ENCODE measurements around the gene HNRNPLL. TPM values are rescaled to one million over a fixed set of nuclear protein-coding genes. Genes with fewer than 3 reads are reported as not detected.

Gene HNRNPLL
- total RNA-seq, 2 donors from 2014 or later: 60.1 to 64.7 TPM

DNA sequence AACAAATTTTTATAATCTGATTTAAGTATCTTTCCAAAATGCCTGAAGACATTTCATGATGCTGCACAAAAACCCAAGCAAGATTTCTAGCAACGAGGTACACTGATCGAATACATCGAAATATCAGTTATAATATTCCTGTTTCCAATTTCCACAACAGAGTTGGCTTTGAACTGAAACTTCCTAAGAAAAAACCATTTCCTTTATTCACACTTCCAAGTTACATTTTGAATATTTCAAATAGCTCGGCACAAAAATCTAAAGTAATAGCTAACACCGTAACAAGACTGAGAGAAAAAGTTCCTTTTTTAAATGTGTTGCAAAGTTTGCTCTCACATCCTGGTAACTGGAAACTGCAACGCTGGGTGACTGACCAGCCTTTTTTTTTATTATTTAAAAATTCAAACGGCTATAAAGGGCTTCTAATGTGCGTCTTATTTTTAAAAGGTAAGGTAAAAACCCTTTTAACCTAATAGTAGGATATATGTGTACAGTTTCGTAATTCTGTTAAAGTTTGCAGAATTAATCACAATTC lies 1.7 kb downstream of the HNRNPLL start:
- TF ChIP-seq, protein P1, sequence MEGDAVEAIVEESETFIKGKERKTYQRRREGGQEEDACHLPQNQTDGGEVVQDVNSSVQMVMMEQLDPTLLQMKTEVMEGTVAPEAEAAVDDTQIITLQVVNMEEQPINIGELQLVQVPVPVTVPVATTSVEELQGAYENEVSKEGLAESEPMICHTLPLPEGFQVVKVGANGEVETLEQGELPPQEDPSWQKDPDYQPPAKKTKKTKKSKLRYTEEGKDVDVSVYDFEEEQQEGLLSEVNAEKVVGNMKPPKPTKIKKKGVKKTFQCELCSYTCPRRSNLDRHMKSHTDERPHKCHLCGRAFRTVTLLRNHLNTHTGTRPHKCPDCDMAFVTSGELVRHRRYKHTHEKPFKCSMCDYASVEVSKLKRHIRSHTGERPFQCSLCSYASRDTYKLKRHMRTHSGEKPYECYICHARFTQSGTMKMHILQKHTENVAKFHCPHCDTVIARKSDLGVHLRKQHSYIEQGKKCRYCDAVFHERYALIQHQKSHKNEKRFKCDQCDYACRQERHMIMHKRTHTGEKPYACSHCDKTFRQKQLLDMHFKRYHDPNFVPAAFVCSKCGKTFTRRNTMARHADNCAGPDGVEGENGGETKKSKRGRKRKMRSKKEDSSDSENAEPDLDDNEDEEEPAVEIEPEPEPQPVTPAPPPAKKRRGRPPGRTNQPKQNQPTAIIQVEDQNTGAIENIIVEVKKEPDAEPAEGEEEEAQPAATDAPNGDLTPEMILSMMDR (IDR thresholded peaks at IDR 0.05): no peak
- Histone ChIP-seq H3K36me3 (no peaks in the 10 kb centered on the region), H3K4me1 (ENCODE audit: control insufficient read depth in 1 of 2, low read depth in 2 of 2) (peaks cover 37 to 47% of the 10 kb centered on the region in 2 donors), H3K4me3 (peak overlapping the region; percentile 94), H3K27ac (peak overlapping the region; percentile 98), H3K9me3 (no peaks in the 10 kb centered on the region), H3K27me3 (replicated peaks; ENCODE audit: insufficient read depth) (no peaks in the 10 kb centered on the region)
- ATAC-seq (ENCODE audit: insufficient number of reproducible peaks, low FRiP score, low read depth) (no peak), DNase-seq (ENCODE audit: low spot score) (no peak)

GRCh38 chr2:38600242-38600891 lies 2.4 kb downstream of the HNRNPLL start:
- Histone ChIP-seq H3K27ac (peak overlapping the region; percentile 98), H3K4me1 (ENCODE audit: control insufficient read depth in 1 of 2, low read depth in 2 of 2) (peaks cover 37 to 50% of the 10 kb centered on the region in 2 donors), H3K4me3 (peak overlapping the region; percentile 94), H3K36me3 (no peaks in the 10 kb centered on the region), H3K27me3 (replicated peaks; ENCODE audit: insufficient read depth) (no peaks in the 10 kb centered on the region), H3K9me3 (no peaks in the 10 kb centered on the region)
- ATAC-seq (ENCODE audit: insufficient number of reproducible peaks, low FRiP score, low read depth) (no peak), DNase-seq (ENCODE audit: low spot score) (no peak)
- TF ChIP-seq, protein P1 (IDR thresholded peaks at IDR 0.05): no peak

DNA sequence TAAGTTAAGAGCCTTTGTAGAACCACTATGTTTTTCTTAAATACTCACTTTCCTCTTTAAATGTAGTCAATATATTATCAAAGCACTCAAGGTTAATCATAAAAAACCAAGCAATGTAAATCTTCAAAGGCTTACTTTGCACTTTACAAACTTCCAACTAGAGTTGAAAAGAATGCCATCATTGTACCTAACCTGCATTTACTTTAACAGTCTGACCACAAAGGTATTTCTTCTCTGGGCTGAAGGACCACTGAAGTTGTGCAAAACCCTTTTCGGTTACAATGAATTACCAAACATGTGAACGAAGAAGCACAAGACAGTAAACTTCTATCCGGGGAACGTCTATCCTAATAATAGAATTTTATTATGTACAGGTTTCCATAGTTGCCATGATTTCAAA lies 3.0 kb downstream of the HNRNPLL start:
- TF ChIP-seq, protein P1 (IDR thresholded peaks at IDR 0.05): no peak
- Histone ChIP-seq H3K4me1 (ENCODE audit: control insufficient read depth in 1 of 2, low read depth in 2 of 2) (peaks cover 40 to 53% of the 10 kb centered on the region in 2 donors), H3K4me3 (peak overlapping the region; percentile 94), H3K27me3 (replicated peaks; ENCODE audit: insufficient read depth) (no peaks in the 10 kb centered on the region), H3K36me3 (no peaks in the 10 kb centered on the region), H3K27ac (peak overlapping the region; percentile 98), H3K9me3 (no peaks in the 10 kb centered on the region)
- DNase-seq (ENCODE audit: low spot score) (no peak), ATAC-seq (ENCODE audit: insufficient number of reproducible peaks, low FRiP score, low read depth) (no peak)

DNA sequence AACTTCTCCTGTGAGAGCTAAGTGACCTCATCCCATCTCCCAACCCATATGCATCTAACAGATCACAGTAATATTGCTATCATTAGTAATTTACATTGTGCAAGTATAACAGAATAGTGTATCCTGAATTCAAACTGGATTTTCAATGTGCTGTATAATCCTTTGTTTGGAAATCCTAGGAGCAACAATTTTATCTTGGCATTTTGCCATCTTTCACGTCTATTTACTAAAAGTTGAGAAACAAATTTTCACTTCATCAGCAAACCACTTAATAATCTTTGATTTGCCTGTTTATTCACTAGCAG lies 3.8 kb downstream of the HNRNPLL start:
- Histone ChIP-seq H3K4me1 (ENCODE audit: control insufficient read depth in 1 of 2, low read depth in 2 of 2) (peaks cover 45 to 60% of the 10 kb centered on the region in 2 donors), H3K9me3 (no peaks in the 10 kb centered on the region), H3K27me3 (replicated peaks; ENCODE audit: insufficient read depth) (no peaks in the 10 kb centered on the region), H3K27ac (peak overlapping the region in 1 of 2 donors; percentile 98), H3K4me3 (peak overlapping the region; percentile 94), H3K36me3 (no peaks in the 10 kb centered on the region)
- DNase-seq (ENCODE audit: low spot score): no peak
- ATAC-seq (ENCODE audit: insufficient number of reproducible peaks, low FRiP score, low read depth): no peak
- TF ChIP-seq, protein P1 (IDR thresholded peaks at IDR 0.05): no peak

DNA sequence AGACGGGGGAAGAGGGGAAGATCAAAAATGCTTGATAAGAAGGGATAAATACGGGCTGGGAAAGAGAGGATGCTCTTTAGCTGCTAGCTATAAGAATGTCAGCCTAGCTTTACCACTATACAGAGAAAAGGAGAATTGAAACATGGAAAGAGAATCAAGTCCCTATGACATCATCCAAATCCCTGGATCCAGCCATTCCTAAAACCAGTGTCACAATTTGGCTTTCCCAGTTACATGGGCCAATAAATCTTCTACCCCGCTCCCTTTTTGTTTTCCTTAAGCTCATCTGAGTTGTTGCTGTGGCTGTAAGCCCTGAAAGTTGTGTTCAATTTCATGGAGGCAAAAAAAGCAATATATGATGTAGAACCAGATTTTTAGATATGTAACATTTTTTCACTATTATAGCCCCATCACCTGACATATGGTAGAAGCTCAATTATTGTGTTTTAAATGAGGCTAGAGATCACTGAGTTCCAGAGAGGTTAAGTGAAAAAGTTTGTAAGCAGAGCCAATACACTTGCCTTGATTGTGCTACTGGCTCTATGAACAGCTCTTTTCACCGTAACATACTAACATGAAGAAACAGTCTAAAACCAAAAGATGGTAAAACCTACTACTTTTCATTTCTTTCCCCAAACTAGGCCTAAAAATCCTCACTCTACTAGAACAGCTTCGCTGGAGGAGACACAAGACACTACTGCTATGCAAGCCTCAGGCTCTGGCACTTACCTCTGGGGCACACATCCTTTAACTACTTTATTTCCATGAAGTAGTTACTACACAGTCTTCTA lies 4.3 kb downstream of the HNRNPLL start:
- H3K27me3 ChIP-seq (replicated peaks; ENCODE audit: insufficient read depth): no peaks in the 10 kb centered on the region
- H3K36me3 ChIP-seq: no peaks in the 10 kb centered on the region
- peaks cover 45 to 59% of the 10 kb centered on the region in 2 donors for H3K4me1 ChIP-seq (ENCODE audit: control insufficient read depth in 1 of 2, low read depth in 2 of 2)
- H3K27ac ChIP-seq: peak overlapping the region; percentile 34 to 35
- ATAC-seq (ENCODE audit: insufficient number of reproducible peaks, low FRiP score, low read depth) (no peak), DNase-seq (ENCODE audit: low spot score) (no peak)
- H3K9me3 ChIP-seq: no peaks in the 10 kb centered on the region
- TF ChIP-seq, protein P1 (IDR thresholded peaks at IDR 0.05): no peak
- peak overlapping the region; percentile 20 for H3K4me3 ChIP-seq

All from thoracic aorta (tissue), 2 donors.